ENCODE results near the gene ADGRL4.
"Not testable (repeated sequence)": the region's sequence is repeated elsewhere in the genome, so short reads cannot be mapped to it uniquely, and the experiment has no call there.

Gene ADGRL4

DNA sequence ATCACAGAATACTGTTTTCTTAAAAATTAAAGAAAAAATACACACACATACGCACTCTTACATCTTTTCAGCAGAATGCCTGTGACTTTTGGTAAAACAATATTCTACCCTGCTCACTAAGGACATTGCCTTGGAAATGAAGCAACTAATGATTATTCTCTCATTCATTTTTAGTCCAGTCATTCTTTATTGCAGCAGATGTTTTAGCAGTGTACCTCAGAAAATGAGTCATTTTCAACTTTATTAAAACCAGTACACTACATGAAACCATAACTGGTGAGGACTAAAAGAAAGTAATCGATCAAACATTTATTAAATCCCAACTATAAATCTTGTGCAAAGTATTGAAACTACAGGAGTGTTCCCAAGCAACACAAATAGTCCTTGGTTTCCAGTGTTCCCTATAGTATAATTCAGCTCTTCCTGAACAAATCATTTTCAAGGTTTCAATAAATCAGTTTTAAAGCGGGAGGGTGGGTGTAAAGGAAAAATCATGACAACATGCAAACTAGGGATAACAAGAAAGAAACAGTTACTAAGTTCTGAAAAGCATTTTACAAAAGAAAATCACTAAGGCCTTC lies 114.2 kb downstream of the ADGRL4 start:
- Histone ChIP-seq H3K9ac (ENCODE audit: low read length in 5 of 5) (no peak overlapping the region), H3K4me3 (ENCODE audit: low read depth in 1 of 5, low read length in 5 of 5) (no peak overlapping the region), H3K9me3 (ENCODE audit: control insufficient read depth in 5 of 5, low read length in 5 of 5) (no peaks in the 10 kb centered on the region), H3K36me3 (ENCODE audit: control insufficient read depth in 5 of 5, insufficient read depth in 5 of 5, low read length in 5 of 5) (peaks cover 0 to 6% (median 0%) of the 10 kb centered on the region in 5 donors), H3K4me1 (ENCODE audit: control insufficient read depth in 5 of 5, insufficient read depth in 5 of 5, low read length in 5 of 5) (no peaks in the 10 kb centered on the region), H3K27me3 (ENCODE audit: control insufficient read depth in 5 of 5, insufficient read depth in 4 of 5, low read length in 5 of 5) (no peaks in the 10 kb centered on the region), H3K27ac (ENCODE audit: low read depth, low read length) (no peak overlapping the region)

DNA sequence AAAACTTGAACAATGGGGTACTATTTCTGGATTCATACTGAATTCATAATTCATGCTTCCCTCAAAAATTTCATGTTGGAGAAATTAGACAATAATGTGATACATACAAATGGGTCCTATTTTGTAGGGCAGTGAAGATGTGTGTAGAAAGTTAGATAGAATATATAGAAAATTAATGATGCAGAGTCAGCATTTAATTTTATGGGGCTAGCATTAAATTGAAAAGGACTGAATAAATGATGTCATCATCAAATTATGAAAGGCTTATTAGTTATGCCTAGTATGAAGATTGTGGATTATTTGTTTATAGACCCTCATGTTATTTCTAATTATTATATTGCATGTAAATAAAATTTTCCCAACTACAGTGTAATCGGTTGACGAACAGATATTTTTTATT lies 119.1 kb downstream of the ADGRL4 start:
- H3K36me3 ChIP-seq (ENCODE audit: control insufficient read depth in 5 of 5, insufficient read depth in 5 of 5, low read length in 5 of 5), result peaks cover 0 to 6% (median 0%) of the 10 kb centered on the region in 5 donors

DNA sequence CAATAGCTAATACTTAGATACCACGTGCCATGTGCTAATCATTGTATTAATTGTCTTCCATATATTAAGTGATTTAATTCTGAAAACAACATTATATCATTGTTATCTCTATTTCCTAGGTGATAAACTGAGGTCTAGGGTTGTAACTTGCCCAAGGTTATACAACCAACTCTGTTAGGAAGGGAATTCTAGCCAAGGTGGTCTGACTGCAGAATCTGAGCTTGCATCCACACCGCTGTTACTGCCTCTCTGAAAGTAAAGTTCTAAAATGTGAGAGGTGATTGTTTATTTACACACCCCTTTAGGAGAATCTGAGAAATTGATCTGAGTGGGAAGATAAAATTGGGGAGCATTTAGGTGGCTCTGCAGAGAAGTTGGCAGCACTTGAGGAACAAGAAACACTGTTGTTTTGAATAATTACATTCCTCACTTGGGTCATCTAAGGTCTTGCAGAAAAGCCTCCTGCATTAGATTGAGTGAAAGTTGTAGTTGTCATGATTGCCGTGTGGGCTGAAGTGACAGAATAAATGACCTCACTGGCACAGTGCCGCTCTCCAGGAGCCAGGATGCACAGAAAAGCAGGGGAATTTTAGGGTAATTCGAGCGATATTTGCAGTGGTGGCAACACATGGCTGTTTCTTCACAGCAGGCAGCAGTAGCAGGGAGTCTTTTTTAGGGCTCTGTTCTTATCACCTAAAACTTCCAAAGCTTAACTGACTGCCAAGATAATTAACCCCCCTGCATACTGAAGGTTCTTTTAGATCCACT lies 121.7 kb downstream of the ADGRL4 start:
- Histone ChIP-seq H3K4me3 (ENCODE audit: low read depth in 1 of 5, low read length in 5 of 5) (no peak overlapping the region), H3K27me3 (ENCODE audit: control insufficient read depth in 5 of 5, insufficient read depth in 4 of 5, low read length in 5 of 5) (no peaks in the 10 kb centered on the region), H3K9ac (ENCODE audit: low read length in 5 of 5) (no peak overlapping the region), H3K4me1 (ENCODE audit: control insufficient read depth in 5 of 5, insufficient read depth in 5 of 5, low read length in 5 of 5) (peaks cover 3 to 10% (median 5%) of the 10 kb centered on the region in 5 donors), H3K36me3 (ENCODE audit: control insufficient read depth in 5 of 5, insufficient read depth in 5 of 5, low read length in 5 of 5) (peaks cover 0 to 6% (median 0%) of the 10 kb centered on the region in 5 donors), H3K9me3 (ENCODE audit: control insufficient read depth in 5 of 5, low read length in 5 of 5) (no peaks in the 10 kb centered on the region), H3K27ac (ENCODE audit: low read depth, low read length) (no peak overlapping the region)

More for the DNA sequence above, 119.1 kb downstream of the ADGRL4 start:
- no peak overlapping the region for H3K27ac ChIP-seq (ENCODE audit: low read depth, low read length)
- H3K4me3 ChIP-seq (ENCODE audit: low read depth in 1 of 5, low read length in 5 of 5), result no peak overlapping the region
- no peak overlapping the region for H3K9ac ChIP-seq (ENCODE audit: low read length in 5 of 5)
- peaks cover 3 to 10% (median 5%) of the 10 kb centered on the region in 5 donors for H3K4me1 ChIP-seq (ENCODE audit: control insufficient read depth in 5 of 5, insufficient read depth in 5 of 5, low read length in 5 of 5)
- H3K9me3 ChIP-seq (ENCODE audit: control insufficient read depth in 5 of 5, low read length in 5 of 5), result no peaks in the 10 kb centered on the region
- H3K27me3 ChIP-seq (ENCODE audit: control insufficient read depth in 5 of 5, insufficient read depth in 4 of 5, low read length in 5 of 5), result no peaks in the 10 kb centered on the region

DNA sequence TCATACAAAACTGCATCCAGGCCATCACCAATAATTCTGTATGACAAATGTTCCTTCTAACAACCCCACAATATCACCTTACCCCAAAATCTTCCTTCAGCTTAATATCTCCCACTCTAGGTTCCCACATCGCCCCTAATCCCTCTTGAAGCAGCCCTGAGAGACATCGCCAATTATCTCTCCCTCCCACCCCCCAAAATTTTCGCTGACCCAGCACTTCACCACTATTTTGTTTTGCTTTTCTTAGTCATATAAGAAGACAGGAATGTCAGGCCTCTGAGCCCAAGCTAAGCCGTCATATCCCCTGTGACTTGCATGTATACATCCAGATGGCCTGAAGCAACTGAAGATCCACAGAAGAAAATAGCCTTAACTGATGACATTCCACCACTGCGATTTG lies 126.3 kb downstream of the ADGRL4 start:
- no peak overlapping the region for H3K4me3 ChIP-seq (ENCODE audit: low read depth in 1 of 5, low read length in 5 of 5)
- no peak overlapping the region for H3K9ac ChIP-seq (ENCODE audit: low read length in 5 of 5)
- H3K4me1 ChIP-seq (ENCODE audit: control insufficient read depth in 5 of 5, insufficient read depth in 5 of 5, low read length in 5 of 5), result peaks cover 3 to 6% (median 5%) of the 10 kb centered on the region in 5 donors
- H3K9me3 ChIP-seq (ENCODE audit: control insufficient read depth in 5 of 5, low read length in 5 of 5), result no peaks in the 10 kb centered on the region
- no peaks in the 10 kb centered on the region for H3K27me3 ChIP-seq (ENCODE audit: control insufficient read depth in 5 of 5, insufficient read depth in 4 of 5, low read length in 5 of 5)
- H3K27ac ChIP-seq (ENCODE audit: low read depth, low read length), result no peak overlapping the region
- no peaks in the 10 kb centered on the region for H3K36me3 ChIP-seq (ENCODE audit: control insufficient read depth in 5 of 5, insufficient read depth in 5 of 5, low read length in 5 of 5)

DNA sequence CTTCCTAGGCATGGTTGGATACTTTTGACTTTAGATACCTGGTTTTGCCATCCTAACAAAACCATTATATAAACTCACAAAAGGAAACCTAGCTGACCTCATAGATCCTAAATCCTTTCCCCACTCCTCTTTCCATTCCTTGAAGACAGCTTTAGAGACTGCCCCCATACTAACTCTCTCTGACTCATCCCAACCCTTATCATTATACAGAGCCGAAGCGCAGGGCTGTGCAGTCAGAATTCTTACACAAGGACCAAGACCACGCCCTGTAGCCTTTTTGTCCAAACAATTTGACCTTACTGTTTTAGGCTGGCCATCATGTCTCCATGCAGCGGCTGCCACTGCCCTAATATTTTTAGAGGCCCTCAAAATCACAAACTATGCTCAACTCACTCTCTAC lies 130.5 kb downstream of the ADGRL4 start:
- not testable (repeated sequence) for H3K27ac ChIP-seq (ENCODE audit: low read depth, low read length); H3K36me3 ChIP-seq (ENCODE audit: control insufficient read depth in 5 of 5, insufficient read depth in 5 of 5, low read length in 5 of 5); H3K4me1 ChIP-seq (ENCODE audit: control insufficient read depth in 5 of 5, insufficient read depth in 5 of 5, low read length in 5 of 5); H3K9ac ChIP-seq (ENCODE audit: low read length in 5 of 5); H3K4me3 ChIP-seq (ENCODE audit: low read depth in 1 of 5, low read length in 5 of 5); H3K9me3 ChIP-seq (ENCODE audit: control insufficient read depth in 5 of 5, low read length in 5 of 5); H3K27me3 ChIP-seq (ENCODE audit: control insufficient read depth in 5 of 5, insufficient read depth in 4 of 5, low read length in 5 of 5)

DNA sequence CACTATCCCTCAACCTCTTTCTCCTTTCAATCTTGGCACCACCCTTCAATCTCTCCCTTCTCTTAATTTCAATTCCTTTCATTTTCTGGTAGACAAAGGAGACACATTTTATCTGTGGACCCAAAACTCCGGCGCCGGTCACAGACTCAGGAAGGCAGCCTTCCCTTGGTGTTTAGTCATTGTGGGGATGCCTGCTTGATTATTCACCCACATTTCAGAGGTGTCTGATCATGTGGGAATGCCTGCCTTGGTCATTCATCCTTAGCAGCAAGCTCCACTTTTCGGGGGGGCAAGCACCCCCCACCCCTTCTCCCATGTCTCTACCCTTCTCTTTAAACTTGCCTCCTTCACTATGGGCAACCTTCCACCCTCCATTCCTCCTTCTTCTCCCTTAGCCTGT lies 133.7 kb downstream of the ADGRL4 start:
- H3K36me3 ChIP-seq (ENCODE audit: control insufficient read depth in 5 of 5, insufficient read depth in 5 of 5, low read length in 5 of 5); H3K27me3 ChIP-seq (ENCODE audit: control insufficient read depth in 5 of 5, insufficient read depth in 4 of 5, low read length in 5 of 5); H3K27ac ChIP-seq (ENCODE audit: low read depth, low read length); H3K4me1 ChIP-seq (ENCODE audit: control insufficient read depth in 5 of 5, insufficient read depth in 5 of 5, low read length in 5 of 5); H3K9me3 ChIP-seq (ENCODE audit: control insufficient read depth in 5 of 5, low read length in 5 of 5); H3K9ac ChIP-seq (ENCODE audit: low read length in 5 of 5); H3K4me3 ChIP-seq (ENCODE audit: low read depth in 1 of 5, low read length in 5 of 5): not testable (repeated sequence)

DNA sequence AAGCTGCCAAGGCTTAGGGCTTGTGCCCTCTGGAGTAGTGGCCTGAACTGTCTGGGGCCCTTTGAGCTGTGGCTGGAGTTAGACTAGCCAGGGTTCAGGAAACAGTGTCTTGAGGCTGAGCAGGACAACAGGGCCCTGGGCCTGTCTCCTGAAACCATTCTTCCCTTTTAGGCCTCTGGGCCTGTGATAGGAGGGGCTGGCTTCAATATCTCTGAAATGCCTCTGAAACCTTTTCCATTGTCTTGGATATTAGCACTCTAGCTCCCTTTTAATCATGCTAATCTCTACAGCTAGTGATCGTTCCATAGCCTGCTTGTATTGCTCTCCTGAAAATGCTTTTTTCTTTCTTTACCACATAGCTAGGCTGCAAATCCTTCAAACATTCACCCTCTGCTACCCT lies 135.3 kb downstream of the ADGRL4 start:
- Histone ChIP-seq H3K27me3 (ENCODE audit: control insufficient read depth in 5 of 5, insufficient read depth in 4 of 5, low read length in 5 of 5) (no peaks in the 10 kb centered on the region), H3K4me1 (ENCODE audit: control insufficient read depth in 5 of 5, insufficient read depth in 5 of 5, low read length in 5 of 5) (no peaks in the 10 kb centered on the region), H3K9me3 (ENCODE audit: control insufficient read depth in 5 of 5, low read length in 5 of 5) (peaks cover 0 to 5% (median 0%) of the 10 kb centered on the region in 5 donors), H3K27ac (ENCODE audit: low read depth, low read length) (no peak overlapping the region), H3K4me3 (ENCODE audit: low read depth in 1 of 5, low read length in 5 of 5) (no peak overlapping the region), H3K9ac (ENCODE audit: low read length in 5 of 5) (no peak overlapping the region), H3K36me3 (ENCODE audit: control insufficient read depth in 5 of 5, insufficient read depth in 5 of 5, low read length in 5 of 5) (no peaks in the 10 kb centered on the region)

DNA sequence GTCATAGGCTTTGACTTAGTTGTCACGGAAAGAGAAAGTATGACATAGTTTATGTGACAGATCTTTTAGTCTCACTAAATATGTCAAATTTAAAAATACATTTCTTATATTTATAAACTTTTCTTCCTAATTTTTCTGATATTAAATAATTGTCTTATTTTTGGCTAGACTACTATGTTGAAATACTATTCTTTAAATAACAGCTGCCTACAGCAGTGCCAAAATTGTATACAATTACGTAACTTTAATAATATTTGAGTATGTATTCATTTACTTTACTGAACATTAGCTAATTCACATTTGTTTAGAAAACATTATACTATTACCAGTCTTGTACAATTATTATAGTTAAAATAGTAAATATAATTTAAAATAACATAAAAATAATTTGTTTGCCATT lies 137.4 kb downstream of the ADGRL4 start:
- Histone ChIP-seq H3K9me3 (ENCODE audit: control insufficient read depth in 5 of 5, low read length in 5 of 5) (peaks cover 0 to 5% (median 0%) of the 10 kb centered on the region in 5 donors), H3K36me3 (ENCODE audit: control insufficient read depth in 5 of 5, insufficient read depth in 5 of 5, low read length in 5 of 5) (no peaks in the 10 kb centered on the region)

DNA sequence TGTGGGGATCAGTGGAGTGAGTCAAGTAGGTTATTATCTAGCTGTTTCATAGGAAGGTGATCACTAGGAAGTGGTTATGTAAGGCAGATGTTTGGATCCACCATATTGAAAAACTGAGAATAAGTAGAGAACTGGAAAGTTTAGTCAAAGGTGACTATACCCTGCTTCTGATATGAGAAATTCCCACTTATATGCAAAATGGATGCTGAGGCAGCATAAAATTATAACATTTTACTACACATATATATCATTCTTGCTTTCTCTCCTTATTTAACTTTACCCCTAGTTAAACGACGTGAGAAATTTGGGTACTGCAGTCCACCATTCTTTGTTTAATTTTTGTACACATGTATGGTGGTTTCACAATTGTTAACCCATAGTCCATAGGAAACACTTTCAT lies 142.4 kb downstream of the ADGRL4 start:
- no peaks in the 10 kb centered on the region for H3K27me3 ChIP-seq (ENCODE audit: control insufficient read depth in 5 of 5, insufficient read depth in 4 of 5, low read length in 5 of 5)
- H3K9ac ChIP-seq (ENCODE audit: low read length in 5 of 5), result no peak overlapping the region
- no peak overlapping the region for H3K4me3 ChIP-seq (ENCODE audit: low read depth in 1 of 5, low read length in 5 of 5)

More for the DNA sequence above, 137.4 kb downstream of the ADGRL4 start:
- Histone ChIP-seq H3K4me3 (ENCODE audit: low read depth in 1 of 5, low read length in 5 of 5) (no peak overlapping the region), H3K27me3 (ENCODE audit: control insufficient read depth in 5 of 5, insufficient read depth in 4 of 5, low read length in 5 of 5) (no peaks in the 10 kb centered on the region), H3K9ac (ENCODE audit: low read length in 5 of 5) (no peak overlapping the region), H3K4me1 (ENCODE audit: control insufficient read depth in 5 of 5, insufficient read depth in 5 of 5, low read length in 5 of 5) (no peaks in the 10 kb centered on the region), H3K27ac (ENCODE audit: low read depth, low read length) (no peak overlapping the region)

DNA sequence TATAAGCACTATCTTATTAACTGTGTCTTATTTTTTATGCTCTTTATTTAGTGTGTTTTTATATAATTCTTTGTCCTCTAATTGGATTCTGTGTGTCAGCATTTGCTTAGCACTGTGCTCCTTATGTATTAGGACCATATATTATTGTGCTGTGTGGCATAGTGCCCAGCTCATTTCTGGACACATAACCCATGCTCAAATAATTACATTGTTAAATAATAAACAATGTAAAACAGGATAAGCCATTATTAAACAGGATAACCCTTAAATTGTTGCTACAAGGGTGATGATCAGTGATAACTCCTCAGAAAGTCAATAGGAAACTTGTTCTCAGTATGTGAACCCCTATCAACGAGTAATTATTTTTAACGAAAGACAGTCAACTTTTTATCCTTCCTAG lies 150.4 kb downstream of the ADGRL4 start:
- Histone ChIP-seq H3K4me1 (ENCODE audit: control insufficient read depth in 5 of 5, insufficient read depth in 5 of 5, low read length in 5 of 5) (peaks cover 0 to 6% (median 0%) of the 10 kb centered on the region in 5 donors), H3K9me3 (ENCODE audit: control insufficient read depth in 5 of 5, low read length in 5 of 5) (peaks cover 0 to 6% (median 0%) of the 10 kb centered on the region in 5 donors), H3K27me3 (ENCODE audit: control insufficient read depth in 5 of 5, insufficient read depth in 4 of 5, low read length in 5 of 5) (no peaks in the 10 kb centered on the region), H3K4me3 (ENCODE audit: low read depth in 1 of 5, low read length in 5 of 5) (no peak overlapping the region), H3K36me3 (ENCODE audit: control insufficient read depth in 5 of 5, insufficient read depth in 5 of 5, low read length in 5 of 5) (no peaks in the 10 kb centered on the region), H3K27ac (ENCODE audit: low read depth, low read length) (no peak overlapping the region), H3K9ac (ENCODE audit: low read length in 5 of 5) (no peak overlapping the region)

More for the DNA sequence above, 142.4 kb downstream of the ADGRL4 start:
- H3K9me3 ChIP-seq (ENCODE audit: control insufficient read depth in 5 of 5, low read length in 5 of 5), result no peaks in the 10 kb centered on the region
- no peak overlapping the region for H3K27ac ChIP-seq (ENCODE audit: low read depth, low read length)
- no peaks in the 10 kb centered on the region for H3K36me3 ChIP-seq (ENCODE audit: control insufficient read depth in 5 of 5, insufficient read depth in 5 of 5, low read length in 5 of 5)
- H3K4me1 ChIP-seq (ENCODE audit: control insufficient read depth in 5 of 5, insufficient read depth in 5 of 5, low read length in 5 of 5), result no peaks in the 10 kb centered on the region

Measured in subcutaneous abdominal adipose tissue (tissue), 5 donors.